HG03520 (cell line): ENCODE results near the gene MARK2.
A peak's percentile ranks its signal among the peaks of the same experiment; 100 is the strongest.

Experiments used
- ATAC-seq: cut with Tn5 transposase; IDR thresholded peaks from one replicate; pipeline ENCODE4 v1.9.1; 2021; ENCODE audit warnings: mild to moderate bottlenecking, moderate library complexity; ENCODE audit not compliant: unreplicated experiment

Gene MARK2

GRCh38 chr11:63879598-63880402 lies 40.9 kb downstream of the MARK2 start:
- no peak for ATAC-seq

- ATAC-seq, result no peak
Measured at GRCh38 chr11:63880403-63880790, 41.5 kb downstream of the MARK2 start.

- no peak for ATAC-seq
Measured at GRCh38 chr11:63882555-63883242, 43.8 kb downstream of the MARK2 start.

- ATAC-seq, result no peak
Measured at GRCh38 chr11:63883791-63884190, 44.9 kb downstream of the MARK2 start.

GRCh38 chr11:63884196-63884932 lies 45.5 kb downstream of the MARK2 start:
- no peak for ATAC-seq

- ATAC-seq, result no peak
Measured at GRCh38 chr11:63887386-63887999, 48.6 kb downstream of the MARK2 start.

- peak; percentile 54 for ATAC-seq
Measured at GRCh38 chr11:63888170-63889086, 49.5 kb downstream of the MARK2 start.

GRCh38 chr11:63889344-63889743 lies 50.4 kb downstream of the MARK2 start:
- no peak for ATAC-seq

GRCh38 chr11:63890368-63890767 lies 51.5 kb downstream of the MARK2 start:
- ATAC-seq, result no peak

GRCh38 chr11:63892228-63892627 lies 53.3 kb downstream of the MARK2 start:
- ATAC-seq, result no peak

- ATAC-seq, result no peak
Measured at GRCh38 chr11:63893355-63893754, 54.4 kb downstream of the MARK2 start.

- no peak for ATAC-seq
Measured at GRCh38 chr11:63896071-63896470, 57.2 kb downstream of the MARK2 start.

GRCh38 chr11:63897459-63898146 lies 58.7 kb downstream of the MARK2 start:
- ATAC-seq, result no peak

GRCh38 chr11:63901660-63902059 lies 62.8 kb downstream of the MARK2 start:
- ATAC-seq, result no peak

- no peak for ATAC-seq
Measured at GRCh38 chr11:63903884-63904283, 65.0 kb downstream of the MARK2 start.

- ATAC-seq, result no peak
Measured at GRCh38 chr11:63904743-63905142, 65.8 kb downstream of the MARK2 start.

GRCh38 chr11:63905179-63905578 lies 66.3 kb downstream of the MARK2 start:
- ATAC-seq, result no peak

- ATAC-seq, result no peak
Measured at GRCh38 chr11:63906087-63906486, 67.2 kb downstream of the MARK2 start.

- no peak for ATAC-seq
Measured at GRCh38 chr11:63906585-63906984, 67.7 kb downstream of the MARK2 start.

- no peak for ATAC-seq
Measured at GRCh38 chr11:63907063-63907462, 68.2 kb downstream of the MARK2 start.
